Spleen (tissue), 3 donors: ENCODE results near the gene DEF6.

Experiments used
- POLR2A ChIP-seq, 3 donors: fragments of 450-650 bp; IDR thresholded peaks; one replicate each; pipeline ENCODE4 v1.5.1; 2017; ENCODE audit warnings: antibody characterized with exemption in 3 of 3, mild to moderate bottlenecking in 1 of 3
- POLR2AphosphoS5 ChIP-seq, 3 donors: sonication (generic); formaldehyde crosslinking; IDR thresholded peaks; one replicate each; pipeline ENCODE4 v1.5.1; 2017; ENCODE audit warnings: antibody characterized with exemption in 3 of 3

GRCh38 chr6:35370785-35371493 lies 73.3 kb downstream of the DEF6 start:
- TF ChIP-seq POLR2A (IDR thresholded peaks at IDR 0.05) (no peak), POLR2AphosphoS5 (IDR thresholded peaks at IDR 0.05) (peak in 1 of 3 donors; percentile 41)
